CD14-positive monocyte (primary cell): ENCODE results near the gene MSH6. TPM values are rescaled to one million over a fixed set of nuclear protein-coding genes. Genes with fewer than 3 reads are reported as not detected.

ENCODE experiments used
- DNase-seq, 3 donors: peaks; one replicate each; pipeline ENCODE4 v3.0.0-alpha.2; 2011 to 2022
- H2AFZ ChIP-seq: 2 replicates; pipeline ENCODE4 v1.6.0; 2012; ENCODE audit warnings: mild to moderate bottlenecking, low read depth, low read length, inconsistent platforms; ENCODE audit not compliant: insufficient read depth, poor library complexity, severe bottlenecking
- H3K27ac ChIP-seq, 2 donors: 1 replicate in 1 of 2; 2 replicates in 1 of 2; pipeline ENCODE4 v1.5.1; 2012 to 2013; ENCODE audit warnings: low read length in 2 of 2, control low read depth in 1 of 2, inconsistent platforms in 1 of 2, low read depth in 1 of 2, mild to moderate bottlenecking in 1 of 2
- H3K27me3 ChIP-seq, 2 donors: one replicate each; pipeline versions ENCODE4 v1.6.0 to v1.6.1; 2011 to 2013; ENCODE audit warnings: low read length in 2 of 2; ENCODE audit not compliant: control insufficient read depth in 2 of 2, insufficient read depth in 2 of 2
- H3K36me3 ChIP-seq, 2 donors: replicated peaks in 1 of 2; 1 replicate in 1 of 2; 2 replicates in 1 of 2; pipeline versions ENCODE4 v1.5.1 to v1.6.1; 2012 to 2013; ENCODE audit warnings: low read length in 2 of 2, control low read depth in 1 of 2, inconsistent platforms in 1 of 2, mild to moderate bottlenecking in 1 of 2; ENCODE audit not compliant: insufficient read depth in 2 of 2, control insufficient read depth in 1 of 2
- H3K4me1 ChIP-seq, 2 donors: 1 replicate in 1 of 2; 2 replicates in 1 of 2; pipeline versions ENCODE4 v1.5.1 to v1.6.1; 2012 to 2013; ENCODE audit warnings: low read length in 2 of 2, control low read depth in 1 of 2, inconsistent platforms in 1 of 2, mild to moderate bottlenecking in 1 of 2, moderate library complexity in 1 of 2; ENCODE audit not compliant: insufficient read depth in 2 of 2, control insufficient read depth in 1 of 2
- H3K4me2 ChIP-seq: replicated peaks from 2 replicates; pipeline ENCODE3; 2012; ENCODE audit warnings: low read length, moderate library complexity, mild to moderate bottlenecking; ENCODE audit not compliant: poor library complexity, severe bottlenecking; ENCODE audit errors: extremely low read depth
- H3K4me3 ChIP-seq, 3 experiments: fragments of 200-600 bp in 1 of 3; sonication (generic) in 1 of 3; replicated peaks in 1 of 3; 1 replicate in 2 of 3; 2 replicates in 1 of 3; pipeline ENCODE4 v1.5.1; 2011 to 2013; ENCODE audit warnings: low read length in 3 of 3, mild to moderate bottlenecking in 3 of 3, control low read depth in 2 of 3, low read depth in 2 of 3, inconsistent platforms in 1 of 3, moderate library complexity in 1 of 3
- H3K79me2 ChIP-seq: 2 replicates; pipeline ENCODE4 v1.6.0; 2012; ENCODE audit warnings: mild to moderate bottlenecking, control low read depth, inconsistent platforms, low read length, moderate library complexity; ENCODE audit not compliant: insufficient read depth
- H3K9ac ChIP-seq: 2 replicates; pipeline ENCODE4 v1.6.0; 2017; ENCODE audit warnings: low read length, mild to moderate bottlenecking; ENCODE audit not compliant: insufficient read depth, poor library complexity, severe bottlenecking
- H3K9me3 ChIP-seq, 2 donors: replicated peaks in 1 of 2; 1 replicate in 1 of 2; 2 replicates in 1 of 2; pipeline versions ENCODE4 v1.5.1 to v1.6.1; 2012 to 2013; ENCODE audit warnings: low read length in 2 of 2, control low read depth in 1 of 2; ENCODE audit not compliant: control insufficient read depth in 1 of 2, insufficient read depth in 1 of 2
- H4K20me1 ChIP-seq: 2 replicates; pipeline ENCODE4 v1.6.0; 2012; ENCODE audit warnings: mild to moderate bottlenecking, low read length, control low read depth, moderate library complexity; ENCODE audit not compliant: insufficient read depth
- H3K27ac Mint-ChIP-seq, 7 donors: one replicate each; pipeline ENCODE4 v1.8.0; 2020; ENCODE audit warnings: mild to moderate bottlenecking in 7 of 7, mixed read lengths in 7 of 7, moderate library complexity in 6 of 7, inconsistent platforms in 2 of 7
- H3K27me3 Mint-ChIP-seq, 3 donors: one replicate each; pipeline ENCODE4 v1.8.0; 2021 to 2022; ENCODE audit warnings: low read depth in 3 of 3, mild to moderate bottlenecking in 3 of 3, mixed read lengths in 3 of 3, moderate library complexity in 3 of 3, inconsistent platforms in 1 of 3
- H3K36me3 Mint-ChIP-seq, 2 donors: one replicate each; pipeline ENCODE4 v1.8.0; 2020; ENCODE audit warnings: mixed read lengths in 2 of 2, inconsistent platforms in 1 of 2, mild to moderate bottlenecking in 1 of 2
- H3K4me1 Mint-ChIP-seq: one replicate; pipeline ENCODE4 v1.8.0; 2020; ENCODE audit warnings: mild to moderate bottlenecking, mixed read lengths
- H3K4me3 Mint-ChIP-seq, 2 donors: one replicate each; pipeline ENCODE4 v1.8.0; 2020; ENCODE audit warnings: mild to moderate bottlenecking in 2 of 2, mixed read lengths in 2 of 2, moderate library complexity in 1 of 2
- H3K9me3 Mint-ChIP-seq, 7 donors: one replicate each; pipeline ENCODE4 v1.8.0; 2020 to 2022; ENCODE audit warnings: mixed read lengths in 7 of 7, mild to moderate bottlenecking in 6 of 7, moderate library complexity in 6 of 7, inconsistent platforms in 2 of 7
- CTCF ChIP-seq: fragments of 200-600 bp; IDR thresholded peaks from one replicate; pipeline ENCODE4 v1.8.0; 2022; ENCODE audit warnings: antibody characterized with exemption, mild to moderate bottlenecking
- WGBS: methylation state at CpG from one replicate; pipeline ENCODE4 v1.1.5; 2013; ENCODE audit warnings: missing lambda C conversion rate; ENCODE audit not compliant: insufficient coverage; 5-methylcytosine and 5-hydroxymethylcytosine counted together
- intact Hi-C, 2 donors: fragments of 100-400 bp; cut with micrococcal nuclease; formaldehyde crosslinking; loops; one replicate each; pipeline versions ENCODE4 v1.15.0 to v1.15.1; 2023
- polyA plus RNA-seq, 3 donors: library from polyadenylated mRNA; depleted of rRNA in 1 of 3; unstranded in 2 of 3; stranded (reverse) in 1 of 3; fragments of 300-500 nt in 2 of 3; fragments of >200 nt in 1 of 3; fragmentation: Illumina TruSeq in 2 of 3; gene quantifications; 1 replicate in 2 of 3; 2 replicates in 1 of 3; pipeline ENCODE4 v1.2.3, GENCODE V29; 2012 to 2021

Gene MSH6
- polyA plus RNA-seq, 3 donors: 4.1 to 6.5 (median 6.0) TPM

- no peaks in the 10 kb centered on the region for H3K36me3 Mint-ChIP-seq
- Histone ChIP-seq H3K4me2 (peak overlapping the region; percentile 96), H3K9ac (peak overlapping the region; percentile 81), H3K36me3 (no peaks in the 10 kb centered on the region), H3K9me3 (no peaks in the 10 kb centered on the region), H3K4me3 (peak overlapping the region; percentile 57 to 91 (median 67)), H4K20me1 (peaks cover 33% of the 10 kb centered on the region), H3K27ac (peak overlapping the region; percentile 49 to 88), H3K27me3 (no peaks in the 10 kb centered on the region), H3K4me1 (peaks cover 35 to 39% of the 10 kb centered on the region in 2 donors), H3K79me2 (peaks cover 48% of the 10 kb centered on the region), H2AFZ (peak overlapping the region; percentile 95)
- H3K4me1 Mint-ChIP-seq: peaks cover 34% of the 10 kb centered on the region
- TF ChIP-seq CTCF: no peak
- H3K27ac Mint-ChIP-seq: peak overlapping the region; percentile 78 to 93 (median 88)
- peak overlapping the region; percentile 84 to 92 for H3K4me3 Mint-ChIP-seq
- 0% methylated on average over 42 of the region's 71 CpGs for WGBS
- intact Hi-C loops: loop anchor here (5.0 kb wide), 1 partner anchor 124 kb away; the partner anchor contains the start of gene FBXO11 (in 2 of the 2)
- no peaks in the 10 kb centered on the region for H3K9me3 Mint-ChIP-seq
- peak; percentile 10 to 47 (median 23) for DNase-seq
- H3K27me3 Mint-ChIP-seq: peaks cover 0 to 7% (median 0%) of the 10 kb centered on the region in 3 donors
These were observed 774 bp downstream of the MSH6 start for GRCh38 chr2:47783486-47784351.

- Histone ChIP-seq H3K4me1 (peaks cover 35 to 39% of the 10 kb centered on the region in 2 donors), H3K79me2 (peaks cover 55% of the 10 kb centered on the region), H3K4me3 (peak overlapping the region; percentile 57 to 91 (median 67)), H3K27ac (peak overlapping the region in 1 of 2 donors; percentile 51), H2AFZ (no peak overlapping the region), H3K36me3 (no peaks in the 10 kb centered on the region), H3K9me3 (no peaks in the 10 kb centered on the region), H3K27me3 (no peaks in the 10 kb centered on the region), H3K4me2 (peak overlapping the region; percentile 96), H4K20me1 (peaks cover 36% of the 10 kb centered on the region), H3K9ac (peak overlapping the region; percentile 57)
- Mint-ChIP-seq H3K4me3 (peak overlapping the region; percentile 84 to 92), H3K27me3 (peaks cover 0 to 4% (median 0%) of the 10 kb centered on the region in 3 donors), H3K36me3 (no peaks in the 10 kb centered on the region), H3K9me3 (no peaks in the 10 kb centered on the region), H3K27ac (peak overlapping the region in 6 of 7 donors; percentile 78 to 93 (median 83)), H3K4me1 (peaks cover 34% of the 10 kb centered on the region)
- intact Hi-C loops: loop anchor here (5.0 kb wide), 1 partner anchor 123 kb away; the partner anchor contains the start of gene FBXO11 (in 2 of the 2)
- no peak for TF ChIP-seq CTCF
- DNase-seq: no peak
- 54% methylated on average over 20 of the region's 28 CpGs for WGBS
These were observed 1.5 kb downstream of the MSH6 start for GRCh38 chr2:47784352-47784851.
